ENCODE data around the gene UBE2D2. TPM values are rescaled to one million over a fixed set of nuclear protein-coding genes. Genes with fewer than 3 reads are reported as not detected.

UBE2D2 gene
- polyA plus RNA-seq, 2 of the 4 experiments (the other 2 are of a cell fraction) = 74.8 to 115 TPM

- FAIRE-seq = no peak
- no peak for TF ChIP-seq NPAS2 (CRISPR knock-in tag; IDR thresholded peaks at IDR 0.05; ENCODE audit: borderline replicate concordance)
- no peak for TF ChIP-seq RAD21 (conservative IDR thresholded peaks at IDR 0.05 in 1 of 2, IDR thresholded peaks at IDR 0.05 in 1 of 2)
- TF ChIP-seq POLR2AphosphoS2 (conservative IDR thresholded peaks at IDR 0.05; ENCODE audit: low read length) = no peak
- peak; percentile 19; the same call in 2 of the 3 replicates for TF ChIP-seq SMC3 (IDR thresholded peaks at IDR 0.05)
- TF ChIP-seq, protein P1, sequence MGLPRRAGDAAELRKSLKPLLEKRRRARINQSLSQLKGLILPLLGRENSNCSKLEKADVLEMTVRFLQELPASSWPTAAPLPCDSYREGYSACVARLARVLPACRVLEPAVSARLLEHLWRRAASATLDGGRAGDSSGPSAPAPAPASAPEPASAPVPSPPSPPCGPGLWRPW (IDR thresholded peaks at IDR 0.05) = no peak
- no peak for TF ChIP-seq CBX8 (IDR thresholded peaks at IDR 0.05)
- TF ChIP-seq JUNB (IDR thresholded peaks at IDR 0.05) = no peak
- no peak for TF ChIP-seq KDM5A (IDR thresholded peaks at IDR 0.05)
- no peak for TF ChIP-seq ZSCAN20 (CRISPR knock-in tag; IDR thresholded peaks at IDR 0.05)
- TF ChIP-seq MAFK (IDR thresholded peaks at IDR 0.05; ENCODE audit: partially characterized antibody) = no peak
- peak in 1 of 2 experiments; percentile 26; a peak in 1 of 4 replicates for TF ChIP-seq CEBPB (IDR thresholded peaks at IDR 0.05)
- TF ChIP-seq, protein P2, sequence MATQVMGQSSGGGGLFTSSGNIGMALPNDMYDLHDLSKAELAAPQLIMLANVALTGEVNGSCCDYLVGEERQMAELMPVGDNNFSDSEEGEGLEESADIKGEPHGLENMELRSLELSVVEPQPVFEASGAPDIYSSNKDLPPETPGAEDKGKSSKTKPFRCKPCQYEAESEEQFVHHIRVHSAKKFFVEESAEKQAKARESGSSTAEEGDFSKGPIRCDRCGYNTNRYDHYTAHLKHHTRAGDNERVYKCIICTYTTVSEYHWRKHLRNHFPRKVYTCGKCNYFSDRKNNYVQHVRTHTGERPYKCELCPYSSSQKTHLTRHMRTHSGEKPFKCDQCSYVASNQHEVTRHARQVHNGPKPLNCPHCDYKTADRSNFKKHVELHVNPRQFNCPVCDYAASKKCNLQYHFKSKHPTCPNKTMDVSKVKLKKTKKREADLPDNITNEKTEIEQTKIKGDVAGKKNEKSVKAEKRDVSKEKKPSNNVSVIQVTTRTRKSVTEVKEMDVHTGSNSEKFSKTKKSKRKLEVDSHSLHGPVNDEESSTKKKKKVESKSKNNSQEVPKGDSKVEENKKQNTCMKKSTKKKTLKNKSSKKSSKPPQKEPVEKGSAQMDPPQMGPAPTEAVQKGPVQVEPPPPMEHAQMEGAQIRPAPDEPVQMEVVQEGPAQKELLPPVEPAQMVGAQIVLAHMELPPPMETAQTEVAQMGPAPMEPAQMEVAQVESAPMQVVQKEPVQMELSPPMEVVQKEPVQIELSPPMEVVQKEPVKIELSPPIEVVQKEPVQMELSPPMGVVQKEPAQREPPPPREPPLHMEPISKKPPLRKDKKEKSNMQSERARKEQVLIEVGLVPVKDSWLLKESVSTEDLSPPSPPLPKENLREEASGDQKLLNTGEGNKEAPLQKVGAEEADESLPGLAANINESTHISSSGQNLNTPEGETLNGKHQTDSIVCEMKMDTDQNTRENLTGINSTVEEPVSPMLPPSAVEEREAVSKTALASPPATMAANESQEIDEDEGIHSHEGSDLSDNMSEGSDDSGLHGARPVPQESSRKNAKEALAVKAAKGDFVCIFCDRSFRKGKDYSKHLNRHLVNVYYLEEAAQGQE (IDR thresholded peaks at IDR 0.05) = no peak
- no peak for TF ChIP-seq GATA3 (IDR thresholded peaks at IDR 0.05; ENCODE audit: borderline replicate concordance)
- no peak for TF ChIP-seq TP53 (CRISPR knock-in tag; IDR thresholded peaks at IDR 0.05)
- TF ChIP-seq JUN (IDR thresholded peaks at IDR 0.05) = 0 out of 5 replicates have a peak, but pooled peaks of 1 of the 2 experiments have one; percentile 31
- no peak for TF ChIP-seq NR3C1 (IDR thresholded peaks at IDR 0.05)
- TF ChIP-seq ELK1 (IDR thresholded peaks at IDR 0.05; ENCODE audit: low read depth, low read length) = no peak
- no peak for TF ChIP-seq HOXA7 (CRISPR knock-in tag; IDR thresholded peaks at IDR 0.05)
- 0 out of 3 replicates have a peak overlapping the region, but pooled peaks have one; percentile 21 for H3K4me3 ChIP-seq
These were observed 76.4 kb downstream of the UBE2D2 start for GRCh38 chr5:139637438-139638089.

GRCh38 chr5:139638090-139638735 lies 77.1 kb downstream of the UBE2D2 start:
- DNase-seq (ENCODE audit: low read depth in 1 of 2, low spot score in 1 of 2) = no peak
- Histone ChIP-seq H3K27ac (peak overlapping the region; percentile 61 to 91), H3K4me2 (peak overlapping the region; percentile 66), H3K4me1 (peaks cover 83% of the 10 kb centered on the region), H3K9me3 (no peaks in the 10 kb centered on the region), H3K4me3 (no peak overlapping the region)
- POLR2A ChIA-PET = interaction anchor here (0.6 to 1.1 kb wide), 3 partner anchors 9 to 10 kb away, joined by 3 to 5 read pairs (median 4); partner anchors contain the start of gene CXXC5
- WGBS (ENCODE audit: missing lambda C conversion rate) = 58% methylated on average over 23 of the region's 23 CpGs
- FAIRE-seq = no peak
- peak; percentile 7 to 15; a peak in 4 of 6 replicates for ATAC-seq
- CTCF ChIA-PET = interaction anchor here (0.7 to 16.1 kb wide), 9 partner anchors 10 to 215 kb away, joined by 3 to 267 read pairs (median 6); partner anchors contain the start of gene CXXC5
- TF ChIP-seq MAFK (IDR thresholded peaks at IDR 0.05; ENCODE audit: partially characterized antibody) (peak; percentile 61), NR3C1 (IDR thresholded peaks at IDR 0.05) (no peak)

More at GRCh38 chr5:139637438-139638089, 76.4 kb downstream of the UBE2D2 start:
- no peaks in the 10 kb centered on the region for H3K9me3 ChIP-seq
- peaks cover 79% of the 10 kb centered on the region for H3K4me1 ChIP-seq
- ATAC-seq (peak in 1 of 2 experiments; percentile 18; a peak in 3 of 6 replicates), DNase-seq (ENCODE audit: low read depth in 1 of 2, low spot score in 1 of 2) (no peak)
- POLR2A ChIA-PET = interaction anchor here (0.6 to 1.0 kb wide), 3 partner anchors 9 to 58 kb away, joined by 3 to 4 read pairs (median 3); partner anchors contain the start of gene CXXC5
- CTCF ChIA-PET = interaction anchor here (1.4 to 16.1 kb wide), 7 partner anchors 11 to 137 kb away, joined by 3 to 267 read pairs (median 7); partner anchors contain the start of gene CXXC5
- WGBS (ENCODE audit: missing lambda C conversion rate) = 65% methylated on average over 15 of the region's 62 CpGs
- peak overlapping the region; percentile 66 for H3K4me2 ChIP-seq
- H3K27ac ChIP-seq = peak overlapping the region; percentile 61 to 91
